Effector CD4-positive, alpha-beta T cell (primary cell): ENCODE measurements around the gene FOXA3.
"Not testable (repeated sequence)": the region's sequence is repeated elsewhere in the genome, so short reads cannot be mapped to it uniquely, and the experiment has no call there.

Experiments used
- DNase-seq: peaks from one replicate; pipeline ENCODE4 v3.0.0-alpha.2; 2020

FOXA3 gene

GRCh38 chr19:45828945-45829344, 35.2 kb upstream of the FOXA3 start:
- no peak for DNase-seq

GRCh38 chr19:45834970-45835369, 29.2 kb upstream of the FOXA3 start:
- no peak for DNase-seq

- no peak for DNase-seq
Measured at GRCh38 chr19:45842198-45842597, 21.9 kb upstream of the FOXA3 start.

GRCh38 chr19:45847663-45848062, 16.5 kb upstream of the FOXA3 start:
- DNase-seq = no peak

DNA sequence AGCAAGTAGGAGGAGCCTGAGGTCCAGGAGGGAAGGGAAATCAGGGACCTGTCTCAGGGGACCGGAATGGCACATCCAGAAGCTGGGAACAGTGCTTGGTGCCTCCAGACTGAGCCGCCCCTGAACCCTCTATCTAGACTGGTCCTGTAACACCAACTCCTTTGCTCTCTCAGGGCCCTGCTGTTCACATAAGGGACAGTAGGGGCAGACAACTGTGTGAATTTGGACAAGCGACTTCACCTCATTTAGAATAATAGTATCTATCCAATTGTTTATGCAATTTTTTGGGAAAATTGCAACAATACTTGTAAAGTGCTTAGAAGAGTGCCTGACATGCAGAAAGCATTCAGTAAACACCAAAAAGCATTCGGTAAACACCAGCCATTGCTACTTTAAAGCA, 15.2 kb upstream of the FOXA3 start:
- no peak for DNase-seq

- no peak for DNase-seq
Measured at GRCh38 chr19:45852145-45852750, 11.9 kb upstream of the FOXA3 start.

DNA sequence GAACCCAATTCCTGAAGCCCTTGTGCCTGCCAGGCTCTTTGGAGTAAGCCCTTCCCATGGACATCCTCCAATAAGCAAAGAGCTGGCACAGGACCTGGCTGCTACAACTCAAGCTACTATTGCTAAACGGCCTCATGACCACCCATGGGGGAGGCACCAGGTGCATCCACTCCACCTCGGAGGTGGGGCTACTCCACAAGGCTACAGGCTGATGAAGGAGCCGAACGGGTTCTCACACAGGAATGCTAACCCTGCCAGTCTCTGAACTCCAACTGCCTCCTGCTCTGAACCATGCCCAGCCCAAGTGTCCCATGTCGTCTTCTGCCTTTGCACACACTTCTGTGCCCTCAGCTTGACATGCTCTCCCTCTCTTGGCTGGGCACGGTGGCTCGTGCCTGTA, 11.1 kb upstream of the FOXA3 start:
- DNase-seq = no peak

DNA sequence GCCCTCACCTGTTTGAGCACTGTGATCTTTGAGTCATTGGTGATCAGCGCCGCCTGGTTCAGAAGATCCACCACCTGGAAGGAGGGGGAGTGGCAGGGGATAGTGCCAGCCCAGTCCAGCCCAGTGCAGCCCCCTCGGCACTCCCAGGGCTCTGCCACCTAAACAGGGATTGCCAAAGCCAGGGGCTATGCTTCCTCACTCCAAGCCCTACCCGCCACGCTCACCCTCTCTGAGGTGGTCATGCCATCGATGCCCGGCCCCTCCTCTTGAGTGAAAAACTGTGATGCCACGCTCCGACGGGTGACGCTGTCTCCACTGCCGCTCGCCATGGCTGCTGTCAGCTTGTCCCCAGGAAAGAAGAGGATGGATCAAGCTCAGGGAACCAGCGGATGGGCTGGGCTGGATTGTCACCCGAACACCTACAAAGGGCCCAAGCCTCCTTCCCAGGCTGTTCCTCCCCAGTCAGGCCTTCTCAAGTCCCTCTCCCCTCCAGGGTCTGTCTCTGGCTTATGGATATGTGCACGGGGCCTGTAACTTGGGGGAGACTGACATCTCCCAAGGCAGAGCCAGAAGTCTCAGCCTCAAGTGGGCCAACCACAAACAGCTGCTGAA, 9.9 kb upstream of the FOXA3 start:
- no peak for DNase-seq

- no peak for DNase-seq
Measured at GRCh38 chr19:45860359-45861259, 3.5 kb upstream of the FOXA3 start.

DNA sequence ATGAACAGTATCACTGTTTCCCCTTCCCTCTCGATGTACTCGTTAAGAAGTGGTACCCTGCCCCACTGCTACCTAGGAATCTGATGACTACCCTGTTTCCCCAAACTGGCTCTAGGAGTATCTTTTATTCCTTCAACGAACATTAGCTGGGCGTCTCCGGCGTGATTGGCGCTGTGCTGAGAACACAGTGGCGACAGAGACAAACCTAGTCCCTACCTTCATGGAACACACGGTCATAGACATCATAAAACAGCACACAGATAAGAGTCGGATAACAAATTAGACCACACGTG, 1.9 kb upstream of the FOXA3 start:
- DNase-seq = no peak

GRCh38 chr19:45862564-45863334, 1.4 kb upstream of the FOXA3 start, which contains the start of gene SYMPK:
SYMPK (minus strand) TSS chr19:45863147; CDS start chr19:45854495, 8,652 bp downstream.
- DNase-seq = peak; percentile 98

- no peak for DNase-seq
Measured at GRCh38 chr19:45863335-45863839, 739 bp upstream of the FOXA3 start.

- no peak for DNase-seq
Measured at GRCh38 chr19:45864629-45865082, 530 bp downstream of the FOXA3 start.

GRCh38 chr19:45865269-45865948, 1.3 kb downstream of the FOXA3 start:
- no peak for DNase-seq

- no peak for DNase-seq
Measured at GRCh38 chr19:45866400-45867176, 2.5 kb downstream of the FOXA3 start.

- not testable (repeated sequence) for DNase-seq
Measured at GRCh38 chr19:45867241-45867640, 3.1 kb downstream of the FOXA3 start.

DNA sequence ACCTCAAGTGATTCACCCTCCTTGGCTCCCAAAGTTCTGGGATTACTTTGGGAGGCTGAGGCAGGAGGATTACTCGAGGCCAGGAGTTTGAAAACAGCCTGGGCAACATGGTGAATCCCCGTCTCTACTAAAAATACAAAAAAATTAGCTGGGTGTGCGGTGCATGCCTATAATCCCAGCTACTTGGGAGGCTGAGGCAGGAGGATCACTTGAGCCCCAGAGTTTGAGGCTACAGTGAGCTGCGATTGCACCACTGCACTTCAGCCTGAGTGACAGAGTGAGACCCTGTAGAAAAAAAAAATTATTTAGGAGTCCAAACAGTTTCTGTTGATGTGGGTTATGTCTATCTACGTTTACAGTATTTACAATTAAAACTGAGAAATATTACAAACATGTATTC, 6.7 kb downstream of the FOXA3 start:
- DNase-seq = no peak

DNA sequence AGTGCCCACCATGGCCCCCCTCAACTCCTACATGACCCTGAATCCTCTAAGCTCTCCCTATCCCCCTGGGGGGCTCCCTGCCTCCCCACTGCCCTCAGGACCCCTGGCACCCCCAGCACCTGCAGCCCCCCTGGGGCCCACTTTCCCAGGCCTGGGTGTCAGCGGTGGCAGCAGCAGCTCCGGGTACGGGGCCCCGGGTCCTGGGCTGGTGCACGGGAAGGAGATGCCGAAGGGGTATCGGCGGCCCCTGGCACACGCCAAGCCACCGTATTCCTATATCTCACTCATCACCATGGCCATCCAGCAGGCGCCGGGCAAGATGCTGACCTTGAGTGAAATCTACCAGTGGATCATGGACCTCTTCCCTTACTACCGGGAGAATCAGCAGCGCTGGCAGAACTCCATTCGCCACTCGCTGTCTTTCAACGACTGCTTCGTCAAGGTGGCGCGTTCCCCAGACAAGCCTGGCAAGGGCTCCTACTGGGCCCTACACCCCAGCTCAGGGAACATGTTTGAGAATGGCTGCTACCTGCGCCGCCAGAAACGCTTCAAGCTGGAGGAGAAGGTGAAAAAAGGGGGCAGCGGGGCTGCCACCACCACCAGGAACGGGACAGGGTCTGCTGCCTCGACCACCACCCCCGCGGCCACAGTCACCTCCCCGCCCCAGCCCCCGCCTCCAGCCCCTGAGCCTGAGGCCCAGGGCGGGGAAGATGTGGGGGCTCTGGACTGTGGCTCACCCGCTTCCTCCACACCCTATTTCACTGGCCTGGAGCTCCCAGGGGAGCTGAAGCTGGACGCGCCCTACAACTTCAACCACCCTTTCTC, 8.2 kb downstream of the FOXA3 start:
- no peak for DNase-seq

- DNase-seq = no peak
Measured at GRCh38 chr19:45873219-45873772, 9.2 kb downstream of the FOXA3 start.

- DNase-seq = no peak
Measured at GRCh38 chr19:45874620-45874966, 10.5 kb downstream of the FOXA3 start.

DNA sequence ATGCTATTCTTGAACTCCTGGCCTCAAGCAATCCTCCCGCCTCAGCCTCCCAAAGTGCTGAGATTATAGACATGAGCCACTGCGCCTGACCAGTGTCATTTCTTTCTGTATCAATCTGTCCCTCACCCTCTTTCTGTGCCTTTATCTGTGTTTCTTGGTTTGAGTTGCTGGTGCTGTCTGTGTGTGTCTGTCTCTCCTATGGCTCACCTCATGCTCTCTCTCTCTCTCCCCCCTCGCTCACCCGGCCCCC, 12.0 kb downstream of the FOXA3 start:
- DNase-seq = no peak
